Lung microvascular endothelial cell (primary cell): ENCODE results near the gene VWC2L. TPM values are rescaled to one million over a fixed set of nuclear protein-coding genes. Genes with fewer than 3 reads are reported as not detected.

Experiments used
- DNase-seq, 2 donors: peaks; one replicate each; pipeline versions ENCODE4 v3.0.0 to v3.0.0-alpha.2; 2010; ENCODE audit warnings: low read depth in 2 of 2
- total RNA-seq: library from RNA; depleted of rRNA; stranded (reverse); fragments of >200 nt; gene quantifications from 2 replicates; pipeline ENCODE4 v1.2.1, GENCODE V29; 2014

The VWC2L gene
- total RNA-seq, 1 donor from 2014 or later, result not detected

DNA sequence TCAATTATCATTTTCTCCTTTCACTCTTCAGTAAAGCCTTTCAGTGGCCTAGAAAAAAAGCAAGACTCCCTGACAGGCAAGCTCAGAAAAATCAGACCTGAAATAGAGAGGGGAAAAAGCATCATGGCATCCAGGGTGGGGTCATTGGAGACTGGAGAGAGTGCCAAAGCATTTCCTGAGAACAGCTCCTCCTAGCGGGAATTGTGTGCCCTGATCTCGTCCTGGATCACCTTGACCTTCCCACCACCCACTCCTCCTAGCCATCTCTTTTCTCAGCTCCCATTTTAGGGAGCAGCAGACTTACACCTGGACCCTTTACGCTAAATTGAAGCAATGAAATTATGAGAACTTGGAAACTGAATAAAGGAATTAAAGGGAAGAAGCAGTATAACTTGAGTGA, 176.6 kb downstream of the VWC2L start:
- no peak for DNase-seq

DNA sequence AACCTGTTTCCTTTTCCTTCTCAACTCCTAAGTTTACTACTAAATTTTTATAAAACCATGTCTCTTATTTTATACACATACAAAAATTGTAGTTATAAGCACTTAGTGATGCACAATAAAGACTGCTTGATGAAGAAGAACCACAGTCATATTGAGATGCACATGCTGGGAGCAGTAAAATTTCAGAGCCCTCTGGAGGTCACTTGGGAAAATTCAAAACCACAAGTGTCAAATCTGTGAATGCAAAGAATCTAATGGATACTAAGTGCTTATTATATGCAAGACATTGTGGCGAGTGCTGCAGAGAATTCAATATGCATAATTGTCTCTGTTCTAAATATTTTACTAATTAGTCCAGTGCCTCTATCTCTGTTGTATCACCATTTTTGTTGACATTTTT, 180.5 kb downstream of the VWC2L start:
- no peak for DNase-seq

DNA sequence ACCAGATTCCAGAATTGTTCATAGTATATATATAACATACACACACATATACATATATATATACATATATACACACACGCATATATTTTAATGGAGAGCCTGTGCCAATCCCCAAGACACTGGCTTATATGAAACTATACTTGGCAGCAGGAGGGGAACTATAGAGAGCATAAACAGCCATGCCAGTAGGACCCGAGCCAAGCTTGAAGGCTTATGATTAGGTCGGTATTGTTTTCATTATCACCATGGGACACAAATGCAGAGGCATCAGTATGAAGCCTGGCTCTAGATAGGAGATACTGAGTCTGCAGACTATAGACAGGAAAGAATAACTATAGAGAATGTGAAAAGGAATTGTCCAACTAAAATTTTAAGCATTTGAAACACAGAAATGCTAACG, 181.2 kb downstream of the VWC2L start:
- no peak for DNase-seq

DNA sequence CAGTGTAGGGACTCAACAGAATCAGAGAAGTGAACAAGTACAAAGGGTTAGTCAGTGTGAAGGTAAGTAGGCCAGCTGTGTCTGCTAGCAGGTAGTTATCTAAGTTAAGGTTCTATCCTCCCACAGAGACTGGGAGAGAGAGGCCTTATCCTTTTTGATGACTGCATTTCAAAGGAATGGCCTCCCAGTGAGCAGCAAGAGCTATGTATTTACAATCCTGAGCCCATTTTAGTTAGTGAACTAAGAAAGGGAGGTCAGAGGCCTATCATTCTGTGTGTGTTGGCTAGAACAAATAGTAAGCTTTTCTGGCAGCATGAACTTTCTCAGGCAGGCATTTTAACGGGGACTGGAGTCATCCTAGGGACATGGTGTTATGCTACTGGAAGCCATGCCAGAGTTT, 182.9 kb downstream of the VWC2L start:
- peak in 1 of 2 donors; percentile 1 for DNase-seq

DNA sequence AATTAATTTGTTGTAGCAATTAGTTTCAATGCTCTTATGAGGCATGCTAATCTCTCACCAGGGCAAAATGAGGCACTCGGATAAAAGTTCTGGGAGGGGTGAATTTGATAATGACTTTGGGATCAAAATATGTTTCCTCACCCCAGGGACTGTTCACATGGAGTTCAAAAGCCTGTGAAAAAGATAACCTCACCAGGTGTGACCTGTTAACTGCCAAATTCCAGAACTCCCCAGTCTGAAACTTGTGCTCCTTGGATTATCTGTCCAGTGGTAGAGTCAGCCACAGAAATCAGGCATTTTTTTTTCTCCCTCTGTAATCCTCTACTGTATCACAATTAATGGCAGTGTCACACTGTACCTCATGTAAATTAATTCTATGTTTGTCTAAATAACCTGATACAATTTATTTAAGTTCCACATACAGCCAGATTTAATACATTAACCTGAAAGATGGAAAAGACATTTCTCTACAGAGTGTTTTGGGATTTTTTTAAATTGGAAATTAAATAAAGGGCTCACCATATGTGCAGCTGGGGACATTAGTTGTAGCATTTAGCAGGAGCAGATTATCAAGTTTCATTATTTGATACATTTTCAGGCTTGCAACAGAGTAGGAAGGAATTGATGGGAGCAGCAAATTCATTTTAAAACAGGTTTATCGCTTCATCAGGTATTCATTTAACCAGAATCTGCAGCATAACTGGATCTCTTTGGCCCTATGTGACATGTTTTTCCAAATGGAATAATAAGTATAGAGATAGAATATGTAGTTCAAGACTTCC, 191.2 kb downstream of the VWC2L start:
- DNase-seq, result no peak

DNA sequence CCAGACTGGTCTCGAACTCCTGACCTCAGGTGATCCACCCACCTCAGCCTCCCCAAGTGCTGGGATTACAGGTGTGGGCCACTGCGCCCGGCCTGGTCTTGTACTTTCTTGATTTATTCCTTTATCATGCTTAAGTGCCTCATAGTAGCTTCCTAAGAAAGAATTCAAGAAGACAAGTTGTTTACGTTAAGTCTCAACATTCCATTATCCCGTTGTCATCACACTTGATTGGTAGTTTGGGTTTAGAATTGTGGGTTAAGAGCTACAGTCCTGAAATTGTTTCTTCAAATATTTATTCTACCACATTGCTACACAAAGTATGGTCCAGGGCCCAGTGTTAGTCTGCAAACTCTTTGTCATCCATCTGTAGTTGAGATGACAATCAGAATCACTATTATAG, 194.0 kb downstream of the VWC2L start:
- DNase-seq, result no peak

DNA sequence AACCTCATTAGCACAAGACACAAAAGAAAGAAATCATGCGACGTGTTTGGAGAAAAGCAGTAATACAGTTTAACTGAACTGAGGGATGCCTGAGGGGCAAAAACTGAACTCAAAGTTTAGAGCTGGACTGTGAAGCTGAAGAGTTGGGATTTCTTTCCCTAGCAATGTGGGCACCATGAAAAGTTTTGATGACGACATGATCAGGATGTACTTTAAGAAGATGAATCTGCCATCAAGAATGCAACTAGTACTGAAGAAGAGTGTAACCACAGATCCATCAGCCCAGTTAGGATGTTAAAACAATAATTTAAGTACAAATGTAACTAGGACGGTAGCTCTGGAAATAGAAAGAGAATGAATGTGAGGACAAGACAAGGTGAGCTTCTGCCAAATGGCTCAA, 196.2 kb downstream of the VWC2L start:
- DNase-seq, result no peak

DNA sequence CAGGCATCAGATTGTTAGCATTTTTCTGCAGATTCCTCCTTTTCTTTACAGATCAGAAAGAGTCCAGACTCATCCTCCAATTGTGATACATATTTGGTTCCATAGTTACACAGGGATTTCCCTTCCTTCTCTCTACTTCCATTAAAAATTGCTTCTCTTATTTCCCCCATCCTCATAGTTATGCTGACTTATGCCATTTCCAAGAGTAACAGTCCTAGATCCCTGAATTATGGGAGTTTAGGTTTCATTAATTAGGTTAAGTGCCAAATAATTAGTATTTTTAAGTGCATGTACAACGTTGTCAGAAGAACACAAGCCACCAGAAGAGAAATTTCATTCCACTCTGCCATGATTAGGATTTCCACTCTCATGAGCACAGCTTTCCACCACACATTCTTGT, 200.2 kb downstream of the VWC2L start:
- no peak for DNase-seq

DNA sequence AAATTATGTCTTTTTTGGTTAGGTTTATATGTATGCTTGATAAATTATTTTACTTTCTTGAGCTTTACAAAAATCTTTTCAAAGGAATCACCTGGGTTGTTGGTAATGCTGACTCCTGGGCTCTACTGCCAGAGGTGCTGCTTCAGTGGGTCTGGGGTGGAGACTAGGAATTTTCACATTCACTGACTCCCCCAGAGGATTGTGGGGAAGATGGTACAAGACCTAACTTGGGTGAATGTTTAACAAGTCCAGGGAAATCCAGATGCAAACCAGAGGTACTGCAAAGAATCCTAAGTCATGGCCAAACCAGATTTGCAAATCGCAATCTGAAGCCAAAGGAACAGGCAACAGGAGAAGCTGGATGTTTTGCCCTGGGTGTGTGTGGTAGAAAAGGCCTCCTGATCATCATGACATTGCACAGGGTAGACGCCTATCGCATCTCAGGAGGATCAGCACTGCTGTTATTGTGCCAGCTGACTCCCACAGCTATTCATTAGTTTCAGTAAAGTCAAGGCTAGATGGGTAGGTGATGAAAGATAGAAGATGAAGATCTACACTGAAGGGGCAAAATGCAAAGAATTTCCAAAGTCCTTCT, 213.4 kb downstream of the VWC2L start:
- DNase-seq, result no peak

DNA sequence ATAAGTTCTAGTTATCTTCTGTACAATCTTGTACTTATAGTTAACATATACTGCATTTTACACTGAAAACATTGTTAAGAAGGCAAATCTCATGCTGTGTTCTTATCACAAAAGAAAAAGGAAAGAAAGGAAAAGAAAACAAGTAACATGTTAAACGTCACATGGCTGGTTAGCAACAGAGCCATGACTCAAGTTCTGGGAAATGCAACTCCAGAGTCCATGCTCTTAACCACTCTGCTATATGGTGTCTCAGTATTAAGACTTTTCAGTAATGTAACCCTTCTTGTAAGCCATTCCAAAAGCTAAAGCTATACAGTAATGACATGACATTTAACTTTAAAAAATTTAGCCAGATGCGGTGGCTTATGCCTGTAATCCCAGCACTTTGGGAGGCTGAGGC, 217.2 kb downstream of the VWC2L start:
- no peak for DNase-seq
